HepG2 (cell line): ENCODE data around the gene NKAIN4. TPM values are rescaled to one million over a fixed set of nuclear protein-coding genes. Genes with fewer than 3 reads are reported as not detected.

Experiments
- ATAC-seq: fragments of 200-7000 bp; cut with Tn5 transposase; 3 replicates; pipeline ENCODE4 v1.9.1; 2020; ENCODE audit warnings: mild to moderate bottlenecking, moderate library complexity
- BruUV-seq: library from RNA; stranded (reverse); fragments of 400-500 nt; replicated peaks from 2 replicates; lab custom pipeline; 2021; lab: Mats Ljungman, UMichigan
- CTCF ChIA-PET: fragments of 300-600 bp; formaldehyde crosslinking; extraction: SDS; loops from one replicate; lab custom pipeline; 2021; ENCODE audit warnings: low total read pairs, inconsistent platforms, low intra/inter-chr PET ratio; lab: Yijun Ruan, JAX
- POLR2A ChIA-PET: fragments of 350-600 bp; sonication (Branson Sonifier 250); formaldehyde crosslinking; loops from one replicate; lab custom pipeline; 2020; ENCODE audit warnings: antibody characterized with exemption, inconsistent platforms; lab: Yijun Ruan, JAX
- DNase-seq: peaks from one replicate; pipeline ENCODE4 v3.0.0-alpha.2; 2015; ENCODE audit warnings: low spot score
- FAIRE-seq: peaks from 3 replicates; lab custom pipeline; 2011; peaks lifted over from hg19 to GRCh38; lab: Jason Lieb, UNC
- H2AFZ ChIP-seq: one replicate; pipeline ENCODE4 v1.6.1; 2011; ENCODE audit warnings: low read length, inconsistent platforms
- H3K27ac ChIP-seq: fragments of 300-600 bp; 3 replicates; pipeline ENCODE4 v1.8.0; 2011; ENCODE audit warnings: mixed run types, mild to moderate bottlenecking, mixed read lengths, low read length, inconsistent platforms; ENCODE audit not compliant: insufficient read depth; ENCODE audit errors: extremely low read length
- H3K27me3 ChIP-seq, 2 experiments: fragments of 200-600 bp in 1 of 2; 2 replicates in 1 of 2; 3 replicates in 1 of 2; pipeline versions ENCODE4 v1.6.0 to v1.8.0; 2011; ENCODE audit warnings: low read length in 2 of 2, mild to moderate bottlenecking in 2 of 2, moderate library complexity in 2 of 2, inconsistent platforms in 1 of 2; ENCODE audit not compliant: insufficient read depth in 2 of 2, control insufficient read depth in 1 of 2
- H3K36me3 ChIP-seq, 2 experiments: fragments of 200-600 bp in 1 of 2; replicated peaks in 1 of 2; 2 replicates in 1 of 2; 3 replicates in 1 of 2; pipeline versions ENCODE4 v1.5.1 to v1.8.0; 2011; ENCODE audit warnings: low read length in 2 of 2, inconsistent platforms in 1 of 2; ENCODE audit not compliant: insufficient read depth in 2 of 2, control insufficient read depth in 1 of 2
- H3K4me1 ChIP-seq: 2 replicates; pipeline ENCODE4 v1.5.1; 2012; ENCODE audit warnings: low read length, inconsistent platforms; ENCODE audit not compliant: insufficient read depth
- H3K4me2 ChIP-seq: 2 replicates; pipeline ENCODE4 v1.6.0; 2011; ENCODE audit warnings: low read depth, low read length, inconsistent platforms
- H3K4me3 ChIP-seq, 3 experiments: fragments of 200-600 bp in 1 of 3; sonication (generic), shearing (Covaris generic) in 1 of 3; replicated peaks in 1 of 3; 2 replicates each; pipeline ENCODE4 v1.5.1; 2011 to 2016; ENCODE audit warnings: low read length in 3 of 3, inconsistent platforms in 2 of 3, low read depth in 2 of 3, mild to moderate bottlenecking in 2 of 3, control low read depth in 1 of 3, mixed read lengths in 1 of 3; ENCODE audit not compliant: insufficient read depth in 1 of 3
- H3K79me2 ChIP-seq: one replicate; pipeline ENCODE4 v1.6.1; 2011; ENCODE audit warnings: low read length, inconsistent platforms; ENCODE audit not compliant: insufficient read depth
- H3K9ac ChIP-seq: 2 replicates; pipeline ENCODE4 v1.6.0; 2011; ENCODE audit warnings: mild to moderate bottlenecking, low read depth, low read length, inconsistent platforms; ENCODE audit not compliant: insufficient read depth
- H3K9me3 ChIP-seq: 2 replicates; pipeline ENCODE4 v1.5.1; 2012; ENCODE audit warnings: mild to moderate bottlenecking, low read length
- H4K20me1 ChIP-seq: 2 replicates; pipeline ENCODE4 v1.6.0; 2011; ENCODE audit warnings: inconsistent platforms, mild to moderate bottlenecking, low read length, moderate library complexity; ENCODE audit not compliant: insufficient read depth
- GABPB1 ChIP-seq: IDR thresholded peaks from 2 replicates; pipeline ENCODE4 v1.6.1; 2016; ENCODE audit warnings: mild to moderate bottlenecking, missing genetic modification reagents, moderate library complexity, missing compliant biosample characterization
- HNRNPLL ChIP-seq: fragments of 200-400 bp; formaldehyde crosslinking; IDR thresholded peaks from 2 replicates; pipeline ENCODE4 v1.6.1; 2017; ENCODE audit warnings: mild to moderate bottlenecking, low read depth, low read length; ENCODE audit not compliant: poor library complexity, severe bottlenecking
- PAF1 ChIP-seq: IDR thresholded peaks from 2 replicates; pipeline ENCODE4 v1.6.1; 2016; ENCODE audit warnings: missing genetic modification reagents, missing compliant biosample characterization
- ZNF432 ChIP-seq: sonication (generic); formaldehyde crosslinking; IDR thresholded peaks from 2 replicates; pipeline ENCODE4 v1.5.0; 2020; ENCODE audit warnings: missing genetic modification reagents, mild to moderate bottlenecking, borderline replicate concordance
- ZNF768 ChIP-seq: sonication (generic); formaldehyde crosslinking; IDR thresholded peaks from 2 replicates; pipeline ENCODE4 v1.4.0; 2020; ENCODE audit warnings: missing genetic modification reagents
- WGBS: methylation state at CpG from one replicate; pipeline ENCODE4 v1.1.6; 2017; ENCODE audit warnings: low lambda C conversion rate; 5-methylcytosine and 5-hydroxymethylcytosine counted together
- in situ Hi-C: cut with HindIII; loops from 2 replicates; pipeline ENCODE4 v1.10.0; 2017; ENCODE audit warnings: low pct_unique_long_range_greater_than_20kb; ENCODE audit not compliant: extremely low pct_ligation_motif_present
- intact Hi-C: fragments of 100-400 bp; cut with micrococcal nuclease; formaldehyde crosslinking; loops from one replicate; pipeline ENCODE4 v1.10.0; 2022; ENCODE audit not compliant: unreplicated experiment
- polyA plus RNA-seq, 8 experiments: library from polyadenylated mRNA; depleted of rRNA in 3 of 8; stranded (reverse) in 7 of 8; unstranded in 1 of 8; fragments of >200 nt; fragmentation: Illumina TruSeq in 4 of 8; extraction: Trizol in 4 of 8; gene quantifications; 2 replicates each; pipeline versions ENCODE4 v1.2.1 to v1.2.3, GENCODE V29; 2011 to 2016; ENCODE audit warnings: low read depth in 4 of 8, missing spikeins in 1 of 8, mixed read lengths in 1 of 8; ENCODE audit not compliant: insufficient read depth in 1 of 8
- total RNA-seq, 5 experiments: library from RNA; depleted of rRNA; stranded (reverse); fragments of >200 nt; fragmentation: Illumina TruSeq; extraction: Trizol; gene quantifications; 2 replicates each; pipeline ENCODE4 v1.2.3, GENCODE V29; 2016; ENCODE audit warnings: low read depth in 1 of 5
- TF ChIP-seq, protein P1 (sequence below): sonication (generic); formaldehyde crosslinking; IDR thresholded peaks from 2 replicates; pipeline ENCODE4 v1.5.1; 2020; ENCODE audit warnings: missing genetic modification reagents, mild to moderate bottlenecking, borderline replicate concordance
- TF ChIP-seq, protein P2 (sequence below): sonication (generic); formaldehyde crosslinking; IDR thresholded peaks from 2 replicates; pipeline ENCODE4 v1.4.0; 2020; ENCODE audit warnings: missing genetic modification reagents

The NKAIN4 gene
- total and polyA plus RNA-seq, 2 of the 13 experiments (the other 11 are each of a cell fraction or from before 2014, with no cell fraction given), result not detected

DNA sequence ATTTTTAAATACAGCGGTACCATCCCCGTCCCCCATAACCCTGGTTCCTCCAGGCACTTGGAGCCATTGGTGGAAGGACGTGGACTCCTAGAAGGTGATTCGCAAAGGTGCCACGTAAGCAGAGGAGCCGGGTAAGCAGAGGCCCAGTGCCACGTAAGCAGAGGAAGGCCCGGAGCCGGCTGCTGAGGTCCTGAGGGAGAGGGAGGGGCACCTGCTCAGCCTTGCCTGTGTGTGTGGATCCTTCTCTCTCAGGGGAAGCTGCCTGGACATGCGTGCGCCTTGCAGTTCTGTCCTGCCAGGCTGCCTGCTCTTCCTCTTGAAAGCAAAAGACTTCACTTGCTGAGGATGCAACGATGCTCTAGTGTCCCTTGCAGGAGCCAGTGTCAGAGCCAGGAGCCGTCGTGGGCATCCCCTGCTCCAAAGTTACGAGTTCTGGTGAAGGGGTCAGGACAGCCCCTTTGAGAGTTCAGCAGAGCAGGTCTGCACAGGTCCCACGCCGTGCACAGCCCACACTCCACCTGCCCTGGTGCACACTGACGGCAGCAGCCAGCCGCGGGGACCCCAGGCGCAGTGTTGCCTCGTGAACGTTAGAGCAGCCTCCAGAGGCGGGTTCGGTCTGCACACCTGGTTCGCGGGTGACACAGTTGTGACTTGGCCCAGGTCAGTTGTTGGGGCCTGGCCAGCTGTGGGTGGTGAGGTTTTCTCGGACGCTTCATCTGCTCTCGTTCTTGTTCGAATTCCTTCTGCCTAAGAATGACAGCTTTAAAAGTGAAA, 1.9 kb upstream of the NKAIN4 start:
- Histone ChIP-seq H2AFZ (no peak overlapping the region), H3K4me3 (no peak overlapping the region), H3K4me2 (no peak overlapping the region), H3K9ac (no peak overlapping the region), H3K4me1 (peaks cover 29% of the 10 kb centered on the region), H3K9me3 (no peaks in the 10 kb centered on the region), H3K27me3 (peaks cover 41 to 87% of the 10 kb centered on the region in 2 experiments), H3K27ac (no peak overlapping the region)
- no TSS peak for BruUV-seq
- ChIA-PET POLR2A (no interaction called here), CTCF (interaction anchor here (0.7 kb wide), 1 partner anchor 68 kb away, joined by 3 read pairs; no protein-coding TSS in a partner anchor)
- ATAC-seq (no peak; the same call in 2 of the 3 replicates), FAIRE-seq (no peak), DNase-seq (no peak)
- intact Hi-C loops (no loop called here), in situ Hi-C loops (no loop called here)
- 34% methylated on average over 28 of the region's 31 CpGs for WGBS
- TF ChIP-seq PAF1, result no peak
- TF ChIP-seq GABPB1, result peak; percentile 28; the same call in 1 of the 2 replicates
- TF ChIP-seq, protein P1, sequence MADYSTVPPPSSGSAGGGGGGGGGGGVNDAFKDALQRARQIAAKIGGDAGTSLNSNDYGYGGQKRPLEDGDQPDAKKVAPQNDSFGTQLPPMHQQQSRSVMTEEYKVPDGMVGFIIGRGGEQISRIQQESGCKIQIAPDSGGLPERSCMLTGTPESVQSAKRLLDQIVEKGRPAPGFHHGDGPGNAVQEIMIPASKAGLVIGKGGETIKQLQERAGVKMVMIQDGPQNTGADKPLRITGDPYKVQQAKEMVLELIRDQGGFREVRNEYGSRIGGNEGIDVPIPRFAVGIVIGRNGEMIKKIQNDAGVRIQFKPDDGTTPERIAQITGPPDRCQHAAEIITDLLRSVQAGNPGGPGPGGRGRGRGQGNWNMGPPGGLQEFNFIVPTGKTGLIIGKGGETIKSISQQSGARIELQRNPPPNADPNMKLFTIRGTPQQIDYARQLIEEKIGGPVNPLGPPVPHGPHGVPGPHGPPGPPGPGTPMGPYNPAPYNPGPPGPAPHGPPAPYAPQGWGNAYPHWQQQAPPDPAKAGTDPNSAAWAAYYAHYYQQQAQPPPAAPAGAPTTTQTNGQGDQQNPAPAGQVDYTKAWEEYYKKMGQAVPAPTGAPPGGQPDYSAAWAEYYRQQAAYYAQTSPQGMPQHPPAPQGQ, result no peak
- peak; percentile 30 for TF ChIP-seq HNRNPLL
- TF ChIP-seq, protein P2, sequence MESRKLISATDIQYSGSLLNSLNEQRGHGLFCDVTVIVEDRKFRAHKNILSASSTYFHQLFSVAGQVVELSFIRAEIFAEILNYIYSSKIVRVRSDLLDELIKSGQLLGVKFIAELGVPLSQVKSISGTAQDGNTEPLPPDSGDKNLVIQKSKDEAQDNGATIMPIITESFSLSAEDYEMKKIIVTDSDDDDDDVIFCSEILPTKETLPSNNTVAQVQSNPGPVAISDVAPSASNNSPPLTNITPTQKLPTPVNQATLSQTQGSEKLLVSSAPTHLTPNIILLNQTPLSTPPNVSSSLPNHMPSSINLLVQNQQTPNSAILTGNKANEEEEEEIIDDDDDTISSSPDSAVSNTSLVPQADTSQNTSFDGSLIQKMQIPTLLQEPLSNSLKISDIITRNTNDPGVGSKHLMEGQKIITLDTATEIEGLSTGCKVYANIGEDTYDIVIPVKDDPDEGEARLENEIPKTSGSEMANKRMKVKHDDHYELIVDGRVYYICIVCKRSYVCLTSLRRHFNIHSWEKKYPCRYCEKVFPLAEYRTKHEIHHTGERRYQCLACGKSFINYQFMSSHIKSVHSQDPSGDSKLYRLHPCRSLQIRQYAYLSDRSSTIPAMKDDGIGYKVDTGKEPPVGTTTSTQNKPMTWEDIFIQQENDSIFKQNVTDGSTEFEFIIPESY (CRISPR knock-in tag), result peak; percentile 57
- 0 out of 2 replicates have a peak, but pooled peaks have one; percentile 35 for TF ChIP-seq ZNF432 (CRISPR knock-in tag)
- TF ChIP-seq ZNF768 (CRISPR knock-in tag), result peak; percentile 30; the same call in 1 of the 2 replicates
- TF ChIP-seq, all 625 proteins: peak for 5
- peaks cover 5% of the 10 kb centered on the region; the same call in 1 of the 2 replicates for H4K20me1 ChIP-seq
- no peaks in the 10 kb centered on the region for H3K79me2 ChIP-seq
- no peaks in the 10 kb centered on the region for H3K36me3 ChIP-seq
